Uterus (tissue), 2 donors: ENCODE results near the gene TAS2R9.

Experiments
- POLR2A ChIP-seq, 2 donors: fragments of 450-650 bp; IDR thresholded peaks; one replicate each; pipeline ENCODE4 v1.6.1; 2016; ENCODE audit warnings: antibody characterized with exemption in 2 of 2, mild to moderate bottlenecking in 1 of 2, moderate library complexity in 1 of 2
- TF ChIP-seq, protein P1 (sequence below), 4 experiments: fragments of 200-600 bp in 2 of 4; fragments of 450-650 bp in 2 of 4; sonication (generic) in 2 of 4; IDR thresholded peaks; one replicate each; pipeline ENCODE4 v1.5.1; 2016 to 2019; ENCODE audit warnings: antibody characterized with exemption in 4 of 4, mild to moderate bottlenecking in 2 of 4, moderate library complexity in 1 of 4

DNA sequence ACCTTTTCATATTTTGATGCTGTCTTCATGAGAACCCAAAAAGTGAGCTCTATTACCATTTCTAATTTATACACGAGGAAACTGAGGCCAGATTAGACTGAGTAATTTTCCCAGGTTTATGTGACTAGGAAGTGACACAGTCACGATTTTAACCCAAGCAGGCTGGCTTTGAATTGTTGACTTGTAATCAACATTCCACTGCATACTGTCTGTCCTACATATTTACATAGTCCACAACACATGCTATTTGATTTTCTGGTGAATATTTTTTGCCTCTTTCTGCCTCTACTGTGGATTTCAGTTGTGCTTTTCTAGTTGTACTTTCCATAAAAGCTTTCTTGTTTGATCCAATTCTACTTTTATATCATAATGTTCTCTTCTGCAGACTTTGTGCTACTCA is 15.7 kb downstream of the TAS2R9 start:
- TF ChIP-seq, protein P1, sequence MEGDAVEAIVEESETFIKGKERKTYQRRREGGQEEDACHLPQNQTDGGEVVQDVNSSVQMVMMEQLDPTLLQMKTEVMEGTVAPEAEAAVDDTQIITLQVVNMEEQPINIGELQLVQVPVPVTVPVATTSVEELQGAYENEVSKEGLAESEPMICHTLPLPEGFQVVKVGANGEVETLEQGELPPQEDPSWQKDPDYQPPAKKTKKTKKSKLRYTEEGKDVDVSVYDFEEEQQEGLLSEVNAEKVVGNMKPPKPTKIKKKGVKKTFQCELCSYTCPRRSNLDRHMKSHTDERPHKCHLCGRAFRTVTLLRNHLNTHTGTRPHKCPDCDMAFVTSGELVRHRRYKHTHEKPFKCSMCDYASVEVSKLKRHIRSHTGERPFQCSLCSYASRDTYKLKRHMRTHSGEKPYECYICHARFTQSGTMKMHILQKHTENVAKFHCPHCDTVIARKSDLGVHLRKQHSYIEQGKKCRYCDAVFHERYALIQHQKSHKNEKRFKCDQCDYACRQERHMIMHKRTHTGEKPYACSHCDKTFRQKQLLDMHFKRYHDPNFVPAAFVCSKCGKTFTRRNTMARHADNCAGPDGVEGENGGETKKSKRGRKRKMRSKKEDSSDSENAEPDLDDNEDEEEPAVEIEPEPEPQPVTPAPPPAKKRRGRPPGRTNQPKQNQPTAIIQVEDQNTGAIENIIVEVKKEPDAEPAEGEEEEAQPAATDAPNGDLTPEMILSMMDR (IDR thresholded peaks at IDR 0.05) = no peak
- TF ChIP-seq POLR2A (IDR thresholded peaks at IDR 0.05) = no peak
